ENCODE data around the gene ANKRD30B. TPM values are rescaled to one million over a fixed set of nuclear protein-coding genes. Genes with fewer than 3 reads are reported as not detected.

The ANKRD30B gene
- total and polyA plus RNA-seq, 2 of the 4 experiments (the other 2 are of a cell fraction), result not detected

DNA sequence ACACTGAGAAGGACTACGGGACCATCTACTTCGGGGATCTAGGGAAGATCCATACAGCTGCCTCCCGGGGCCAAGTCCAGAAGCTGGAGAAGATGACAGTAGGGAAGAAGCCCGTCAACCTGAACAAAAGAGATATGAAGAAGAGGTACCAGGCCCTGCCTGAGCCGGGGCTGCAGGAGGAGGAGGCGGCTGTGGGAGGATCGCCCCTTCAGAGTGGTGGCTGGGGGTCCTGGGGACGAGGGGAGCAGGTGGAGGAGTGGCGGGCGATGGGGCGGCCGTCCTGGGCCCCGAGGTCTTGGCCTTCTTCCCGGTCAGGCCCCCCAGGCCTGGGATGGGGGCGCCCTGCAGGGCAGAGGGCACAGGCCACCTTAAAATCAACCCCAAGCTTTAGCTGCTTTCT lies 524 bp downstream of the ANKRD30B start:
- Histone ChIP-seq H3K9me3 (ENCODE audit: control insufficient read depth, insufficient read depth, low read length) (peaks cover 20% of the 10 kb centered on the region), H4K5ac (ENCODE audit: low read depth, low read length) (no peak overlapping the region), H3K27ac (ENCODE audit: insufficient read depth, low read length) (no peak overlapping the region), H3K14ac (replicated peaks; ENCODE audit: low read depth, low read length) (no peak overlapping the region), H3K4me1 (ENCODE audit: control insufficient read depth, insufficient read depth, low read length) (no peaks in the 10 kb centered on the region), H4K8ac (ENCODE audit: low read depth in 2 of 2, low read length in 2 of 2) (no peak overlapping the region), H3K18ac (ENCODE audit: low read depth, low read length) (no peak overlapping the region), H4K20me1 (ENCODE audit: insufficient read depth, low read length) (no peaks in the 10 kb centered on the region), H3K4ac (ENCODE audit: low read depth, low read length) (no peak overlapping the region), H2BK120ac (ENCODE audit: low read depth, low read length) (no peak overlapping the region), H2BK15ac (ENCODE audit: low read depth, low read length) (no peak overlapping the region), H3K9ac (ENCODE audit: low read depth, low read length) (no peak overlapping the region), H3K4me2 (ENCODE audit: low read depth, low read length) (no peak overlapping the region), H2AFZ (replicated peaks; ENCODE audit: low read length, poor library complexity) (no peak overlapping the region), H2AK9ac (replicated peaks; ENCODE audit: low read depth, low read length, poor library complexity) (no peak overlapping the region), H3K23ac (ENCODE audit: low read depth, low read length) (no peak overlapping the region), H3K9me1 (ENCODE audit: insufficient read depth, low read length) (no peaks in the 10 kb centered on the region), H3K79me1 (ENCODE audit: low read depth in 1 of 2, low read length in 2 of 2) (no peaks in the 10 kb centered on the region), H2BK5ac (ENCODE audit: low read depth, low read length, poor library complexity, severe bottlenecking) (no peak overlapping the region), H3K36me3 (ENCODE audit: control insufficient read depth, insufficient read depth, low read length) (no peaks in the 10 kb centered on the region), H4K91ac (ENCODE audit: insufficient read depth, low read depth, low read length) (no peak overlapping the region), H3K4me3 (ENCODE audit: insufficient read depth, low read depth, low read length) (no peak overlapping the region), H2AK5ac (ENCODE audit: low read depth, low read length) (no peak overlapping the region), H3K27me3 (ENCODE audit: control insufficient read depth, insufficient read depth, low read length) (no peaks in the 10 kb centered on the region), H2BK20ac (ENCODE audit: low read depth, low read length) (no peak overlapping the region), H3K56ac (ENCODE audit: extremely low read depth, insufficient read depth, low read length) (no peak overlapping the region)
- TF ChIP-seq, protein P1, sequence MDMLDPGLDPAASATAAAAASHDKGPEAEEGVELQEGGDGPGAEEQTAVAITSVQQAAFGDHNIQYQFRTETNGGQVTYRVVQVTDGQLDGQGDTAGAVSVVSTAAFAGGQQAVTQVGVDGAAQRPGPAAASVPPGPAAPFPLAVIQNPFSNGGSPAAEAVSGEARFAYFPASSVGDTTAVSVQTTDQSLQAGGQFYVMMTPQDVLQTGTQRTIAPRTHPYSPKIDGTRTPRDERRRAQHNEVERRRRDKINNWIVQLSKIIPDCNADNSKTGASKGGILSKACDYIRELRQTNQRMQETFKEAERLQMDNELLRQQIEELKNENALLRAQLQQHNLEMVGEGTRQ (IDR thresholded peaks at IDR 0.05; ENCODE audit: low read depth, low read length), result no peak
- no peak for TF ChIP-seq NFE2L2 (IDR thresholded peaks at IDR 0.05; ENCODE audit: low read depth, low read length)
- no peak for TF ChIP-seq MAZ (IDR thresholded peaks at IDR 0.05; ENCODE audit: borderline replicate concordance, low read depth, low read length)
- TF ChIP-seq MAFK (IDR thresholded peaks at IDR 0.05; ENCODE audit: low read depth, low read length), result no peak
- TF ChIP-seq RAD21 (IDR thresholded peaks at IDR 0.05; ENCODE audit: low read length), result no peak
- TF ChIP-seq RCOR1 (IDR thresholded peaks at IDR 0.05; ENCODE audit: insufficient replicate concordance, low read length), result no peak
- no peak for TF ChIP-seq POLR2A (IDR thresholded peaks at IDR 0.05; ENCODE audit: low read depth, low read length)
- TF ChIP-seq SMC3 (IDR thresholded peaks at IDR 0.05; ENCODE audit: low read depth, low read length), result no peak
- TF ChIP-seq, protein P2, sequence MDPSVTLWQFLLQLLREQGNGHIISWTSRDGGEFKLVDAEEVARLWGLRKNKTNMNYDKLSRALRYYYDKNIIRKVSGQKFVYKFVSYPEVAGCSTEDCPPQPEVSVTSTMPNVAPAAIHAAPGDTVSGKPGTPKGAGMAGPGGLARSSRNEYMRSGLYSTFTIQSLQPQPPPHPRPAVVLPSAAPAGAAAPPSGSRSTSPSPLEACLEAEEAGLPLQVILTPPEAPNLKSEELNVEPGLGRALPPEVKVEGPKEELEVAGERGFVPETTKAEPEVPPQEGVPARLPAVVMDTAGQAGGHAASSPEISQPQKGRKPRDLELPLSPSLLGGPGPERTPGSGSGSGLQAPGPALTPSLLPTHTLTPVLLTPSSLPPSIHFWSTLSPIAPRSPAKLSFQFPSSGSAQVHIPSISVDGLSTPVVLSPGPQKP (IDR thresholded peaks at IDR 0.05; ENCODE audit: borderline replicate concordance, low read depth, low read length), result no peak
- no peak for TF ChIP-seq BHLHE40 (IDR thresholded peaks at IDR 0.05; ENCODE audit: low read depth, low read length)
- TF ChIP-seq, protein P3, sequence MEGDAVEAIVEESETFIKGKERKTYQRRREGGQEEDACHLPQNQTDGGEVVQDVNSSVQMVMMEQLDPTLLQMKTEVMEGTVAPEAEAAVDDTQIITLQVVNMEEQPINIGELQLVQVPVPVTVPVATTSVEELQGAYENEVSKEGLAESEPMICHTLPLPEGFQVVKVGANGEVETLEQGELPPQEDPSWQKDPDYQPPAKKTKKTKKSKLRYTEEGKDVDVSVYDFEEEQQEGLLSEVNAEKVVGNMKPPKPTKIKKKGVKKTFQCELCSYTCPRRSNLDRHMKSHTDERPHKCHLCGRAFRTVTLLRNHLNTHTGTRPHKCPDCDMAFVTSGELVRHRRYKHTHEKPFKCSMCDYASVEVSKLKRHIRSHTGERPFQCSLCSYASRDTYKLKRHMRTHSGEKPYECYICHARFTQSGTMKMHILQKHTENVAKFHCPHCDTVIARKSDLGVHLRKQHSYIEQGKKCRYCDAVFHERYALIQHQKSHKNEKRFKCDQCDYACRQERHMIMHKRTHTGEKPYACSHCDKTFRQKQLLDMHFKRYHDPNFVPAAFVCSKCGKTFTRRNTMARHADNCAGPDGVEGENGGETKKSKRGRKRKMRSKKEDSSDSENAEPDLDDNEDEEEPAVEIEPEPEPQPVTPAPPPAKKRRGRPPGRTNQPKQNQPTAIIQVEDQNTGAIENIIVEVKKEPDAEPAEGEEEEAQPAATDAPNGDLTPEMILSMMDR (conservative IDR thresholded peaks at IDR 0.05; ENCODE audit: low read depth, low read length), result no peak
- TF ChIP-seq CHD1 (IDR thresholded peaks at IDR 0.05; ENCODE audit: low read depth, low read length), result no peak
- ATAC-seq (ENCODE audit: low read depth), result no peak
- in situ Hi-C loops (cut with MboI; ENCODE audit: low sequenced_read_pairs), result no loop called here
- dilution Hi-C loops (cut with HindIII; ENCODE audit: low sequenced_read_pairs, unreplicated experiment), result no loop called here
- ChIA-PET POLR2A (ENCODE audit: unreplicated experiment) (no interaction called here), CTCF (no interaction called here)
- no TSS peak for BruUV-seq (replicated peaks)
- intact Hi-C loops (cut with micrococcal nuclease), result no loop called here
- DNase-seq, result no peak
- 33% methylated on average over 3 of the region's 15 CpGs; no CpG with 5 or more reads in 1 of the 2 experiments for WGBS, 2 experiments (ENCODE audit: extremely low coverage in 2 of 2, insufficient read length in 1 of 2)
